GM18505 (cell line): ENCODE measurements around the gene CLEC12A.

ENCODE experiments used
- ATAC-seq: cut with Tn5 transposase; IDR thresholded peaks from one replicate; pipeline ENCODE4 v1.9.1; 2021; ENCODE audit not compliant: unreplicated experiment
- POLR2A ChIP-seq: IDR thresholded peaks from 4 replicates; pipeline ENCODE4 v1.6.1; 2011; ENCODE audit warnings: borderline replicate concordance; ENCODE audit not compliant: insufficient read depth, insufficient read length; ENCODE audit errors: extremely low read depth

CLEC12A gene

DNA sequence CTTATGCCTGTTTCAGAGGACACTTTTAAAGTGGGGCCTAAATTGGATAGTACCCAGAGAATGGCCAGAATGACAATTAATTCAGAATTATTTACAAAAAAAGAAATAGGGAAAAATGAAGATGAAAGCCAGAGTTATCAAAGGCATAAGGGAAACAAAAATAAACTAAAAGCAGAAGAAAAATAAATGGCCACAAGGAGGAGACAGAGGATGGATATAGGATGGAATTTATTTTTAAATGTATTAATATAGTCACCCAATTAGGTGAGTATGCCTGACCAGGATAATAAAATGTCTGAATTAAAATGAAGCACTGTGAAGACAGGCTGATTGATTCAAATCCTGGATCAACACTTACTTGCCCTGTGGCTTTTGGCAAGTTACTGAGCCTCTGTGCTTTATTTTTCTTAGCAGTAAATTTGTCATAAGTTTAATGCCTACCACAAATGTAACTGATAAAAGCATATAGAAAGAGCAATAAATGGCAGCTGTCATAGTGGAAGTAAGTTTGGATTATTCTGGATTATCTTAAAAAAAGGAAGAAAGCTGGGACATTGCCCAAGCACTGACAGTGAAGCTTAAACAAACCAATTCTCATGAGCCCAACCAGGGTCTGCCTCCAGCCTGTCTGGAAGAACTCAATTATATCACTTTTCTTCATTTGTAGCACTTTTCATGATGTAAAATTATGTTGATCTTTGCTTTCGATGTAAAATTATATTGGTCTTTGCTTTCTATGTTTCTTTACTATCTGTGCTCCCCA, 62.8 kb downstream of the CLEC12A start:
- ATAC-seq = no peak

More for the DNA sequence above, 62.8 kb downstream of the CLEC12A start:
- no peak for TF ChIP-seq POLR2A
